Umbilical cord (tissue), 2 donors: Measurements from ENCODE around the gene CLECL1. TPM values are rescaled to one million over a fixed set of nuclear protein-coding genes. Genes with fewer than 3 reads are reported as not detected.
A peak's percentile ranks its signal among the peaks of the same experiment; 100 is the strongest.
"Not testable (repeated sequence)": the region's sequence is repeated elsewhere in the genome, so short reads cannot be mapped to it uniquely, and the experiment has no call there.

Experiments
- DNase-seq: peaks from one replicate; pipeline ENCODE4 v3.0.0-alpha.2; 2015; ENCODE audit warnings: low spot score
- total RNA-seq: library from RNA; depleted of rRNA; stranded (reverse); fragments of >200 nt; gene quantifications from one replicate; pipeline ENCODE4 v1.2.3, GENCODE V29; 2014; ENCODE audit warnings: low replicate concordance; ENCODE audit not compliant: insufficient read depth

Gene CLECL1
- total RNA-seq, 1 donor from 2014 or later = 2.4 TPM

DNA sequence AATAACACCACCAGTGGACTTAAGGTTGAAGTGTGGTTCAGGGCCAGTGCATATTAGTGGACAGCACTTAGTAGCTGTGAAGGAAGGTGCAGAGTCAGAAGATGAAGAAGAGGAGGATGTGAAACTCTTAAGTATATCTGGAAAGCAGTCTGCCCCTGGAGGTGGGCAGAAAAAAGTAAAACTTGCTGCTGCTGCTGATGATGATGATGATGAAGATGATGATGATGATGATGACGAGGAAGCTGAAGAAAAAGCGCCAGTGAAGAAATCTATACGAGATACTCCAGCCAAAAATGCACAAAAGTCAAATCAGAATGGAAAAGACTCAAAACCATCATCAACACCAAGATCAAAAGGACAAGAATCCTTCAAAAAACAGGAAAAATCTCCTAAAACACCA is 37.2 kb downstream of the CLECL1 start:
- not testable (repeated sequence) for DNase-seq

DNA sequence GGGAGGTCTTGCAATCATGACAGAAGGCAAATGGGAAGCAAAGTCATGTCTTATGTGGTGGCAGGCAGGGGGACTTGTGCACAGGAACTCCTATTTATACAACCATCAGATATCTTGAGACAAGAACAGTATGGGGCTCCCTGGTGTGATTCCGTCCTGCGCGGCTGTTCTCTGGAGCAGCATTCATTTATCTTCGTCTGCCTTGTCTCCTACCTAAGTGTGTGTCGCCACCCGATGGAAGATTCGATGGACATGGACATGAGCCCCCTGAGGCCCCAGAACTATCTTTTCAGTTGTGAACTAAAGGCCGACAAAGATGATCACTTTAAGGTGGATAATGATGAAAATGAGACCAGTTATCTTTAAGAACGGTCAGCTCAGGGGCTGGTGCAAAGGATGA is 37.7 kb downstream of the CLECL1 start:
- not testable (repeated sequence) for DNase-seq

DNA sequence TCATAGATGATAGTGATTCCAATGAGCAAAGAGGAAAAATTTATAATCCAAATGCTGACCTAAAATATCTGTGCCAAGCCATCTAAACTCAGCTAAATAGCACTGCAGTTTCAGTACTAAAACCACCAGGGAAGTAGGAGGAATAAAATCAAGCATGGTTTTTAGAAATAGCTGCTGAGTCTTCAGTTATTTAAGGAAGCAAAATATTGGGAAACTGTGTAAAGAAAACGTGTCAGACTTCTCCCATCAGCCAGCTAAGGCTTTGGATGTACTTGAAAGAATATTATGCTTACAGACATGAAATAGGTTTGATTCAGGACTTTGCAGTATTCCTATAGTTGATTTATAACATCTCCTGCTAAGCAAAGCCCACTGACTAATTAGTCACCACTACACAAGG is 38.7 kb downstream of the CLECL1 start:
- DNase-seq = no peak

DNA sequence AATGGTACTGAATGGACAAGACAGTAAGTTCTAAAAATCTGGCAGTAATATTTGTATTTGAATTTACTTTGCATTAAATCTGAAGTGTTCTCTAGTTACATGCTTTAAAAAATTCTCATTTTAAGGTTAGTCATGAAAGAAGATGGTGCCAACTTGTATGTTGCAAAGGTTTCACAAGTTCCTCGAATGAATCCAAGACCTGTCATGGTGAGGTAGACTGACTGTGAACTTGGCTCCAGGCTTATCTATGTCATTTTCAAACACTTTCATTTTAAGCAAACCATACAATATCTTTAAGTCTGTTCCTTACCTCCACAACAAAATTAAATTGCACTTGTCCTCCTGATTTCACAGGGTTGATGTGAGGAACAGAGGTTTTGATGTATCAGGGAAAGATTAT is 40.0 kb downstream of the CLECL1 start:
- DNase-seq = no peak

DNA sequence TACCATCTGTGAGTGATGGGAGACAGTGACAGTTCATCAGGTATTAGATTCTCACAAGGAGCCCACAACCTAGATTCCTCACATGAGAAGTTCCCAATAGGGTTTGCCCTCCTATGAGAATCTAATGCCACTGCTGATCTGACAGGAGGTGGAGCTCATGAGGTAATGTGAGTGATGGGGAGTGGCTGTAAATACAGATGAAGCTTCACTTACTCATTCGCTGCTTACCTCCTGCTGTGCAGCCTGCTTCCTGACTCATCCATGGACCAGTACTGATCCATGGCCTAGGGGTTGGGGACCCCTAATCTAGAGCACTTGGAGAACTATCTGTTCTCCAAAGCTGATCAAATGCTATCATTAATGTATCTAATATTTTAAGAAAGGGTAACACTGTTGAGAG is 45.7 kb downstream of the CLECL1 start:
- DNase-seq = no peak

DNA sequence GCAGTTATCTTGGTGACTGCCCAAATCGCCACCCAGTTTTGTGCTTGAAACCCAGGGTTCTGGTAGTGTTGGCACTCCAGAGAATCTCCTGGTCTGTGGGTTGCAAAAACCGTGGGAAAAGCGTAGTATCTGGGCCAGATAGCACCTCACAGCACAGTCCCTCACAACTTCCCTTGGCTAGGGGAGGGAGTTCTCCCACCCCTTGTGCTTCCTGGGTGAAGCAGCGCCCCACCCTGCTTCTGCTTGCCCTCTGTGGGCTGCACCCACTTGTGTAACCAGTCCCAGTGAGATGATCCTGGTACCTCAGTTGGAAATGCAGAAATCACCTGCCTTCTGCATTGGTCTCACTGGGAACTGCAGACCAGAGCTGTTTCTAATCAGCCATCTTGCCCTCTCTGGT is 47.0 kb downstream of the CLECL1 start:
- no peak for DNase-seq

DNA sequence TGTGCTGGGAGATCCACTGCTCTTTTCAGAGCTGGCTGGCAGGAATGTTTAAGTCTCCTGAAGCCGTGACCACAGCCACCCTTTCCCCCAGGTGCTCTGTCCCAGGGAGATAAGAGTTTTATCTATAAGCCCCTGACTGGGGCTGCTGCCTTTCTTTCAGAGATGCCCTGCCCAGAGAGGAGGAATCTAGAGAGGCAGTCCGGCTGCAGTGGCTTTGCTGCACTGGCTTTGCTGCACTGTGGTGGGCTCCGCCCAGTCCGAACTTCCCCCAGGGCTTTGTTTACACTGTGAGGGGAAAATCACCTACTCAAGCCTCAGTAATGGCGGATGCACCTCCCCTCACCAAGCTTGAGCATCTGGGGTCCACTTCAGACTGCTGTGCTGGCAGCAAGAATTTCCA is 47.5 kb downstream of the CLECL1 start:
- not testable (repeated sequence) for DNase-seq

DNA sequence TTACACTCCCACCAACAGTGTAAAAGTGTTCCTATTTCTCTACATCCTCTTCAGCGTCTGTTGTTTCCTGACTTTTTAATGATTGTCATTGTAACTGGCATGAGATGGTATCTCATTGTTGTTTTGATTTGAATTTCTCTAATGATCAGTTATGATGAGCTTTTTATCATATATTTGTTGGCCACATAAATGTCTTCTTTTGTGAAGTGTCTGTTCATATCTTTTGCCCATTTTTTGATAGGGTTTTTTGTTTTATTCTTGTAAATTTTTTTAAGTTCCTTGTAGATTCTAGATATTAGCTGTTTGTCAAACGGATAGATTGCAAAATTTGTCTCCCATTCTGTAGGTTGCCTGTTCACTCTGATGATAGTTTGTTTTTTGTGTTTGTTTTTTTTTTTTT is 49.9 kb downstream of the CLECL1 start:
- not testable (repeated sequence) for DNase-seq

DNA sequence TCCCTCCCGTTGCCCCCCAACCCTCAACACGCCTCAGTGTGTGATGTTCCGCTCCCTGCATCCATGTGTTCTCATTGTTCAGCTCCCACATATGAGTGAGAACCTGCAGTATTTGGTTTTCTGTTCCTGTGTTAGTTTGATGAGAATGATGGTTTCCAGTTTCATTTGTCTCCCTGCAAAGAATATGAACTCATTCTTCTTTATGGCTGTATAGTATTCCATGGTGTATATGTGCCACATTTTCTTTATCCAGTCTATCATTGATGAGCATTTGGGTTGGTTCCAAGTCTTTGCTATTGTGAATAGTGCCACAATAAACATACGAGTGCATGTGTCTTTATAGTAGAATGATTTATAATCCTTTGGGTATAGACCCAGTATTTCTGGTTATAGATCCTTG is 50.4 kb downstream of the CLECL1 start:
- not testable (repeated sequence) for DNase-seq

DNA sequence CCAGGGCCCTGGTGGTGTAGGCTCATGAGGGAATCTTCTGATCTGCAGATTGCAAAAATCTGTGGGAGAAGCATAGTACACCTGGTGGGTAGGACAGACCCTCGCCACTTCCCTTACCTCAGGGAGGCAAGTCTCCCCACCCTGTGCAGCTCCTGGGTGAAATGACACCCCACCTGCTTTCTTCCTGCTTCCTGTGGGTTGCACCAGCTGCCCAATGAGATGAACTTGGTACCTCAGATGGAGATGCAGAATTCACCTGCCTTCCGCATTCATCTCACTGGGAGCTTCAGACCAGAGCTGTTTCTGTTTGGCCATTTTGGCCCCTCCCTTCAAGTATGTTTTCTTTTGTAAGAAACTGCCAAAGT is 58.7 kb downstream of the CLECL1 start:
- no peak for DNase-seq

DNA sequence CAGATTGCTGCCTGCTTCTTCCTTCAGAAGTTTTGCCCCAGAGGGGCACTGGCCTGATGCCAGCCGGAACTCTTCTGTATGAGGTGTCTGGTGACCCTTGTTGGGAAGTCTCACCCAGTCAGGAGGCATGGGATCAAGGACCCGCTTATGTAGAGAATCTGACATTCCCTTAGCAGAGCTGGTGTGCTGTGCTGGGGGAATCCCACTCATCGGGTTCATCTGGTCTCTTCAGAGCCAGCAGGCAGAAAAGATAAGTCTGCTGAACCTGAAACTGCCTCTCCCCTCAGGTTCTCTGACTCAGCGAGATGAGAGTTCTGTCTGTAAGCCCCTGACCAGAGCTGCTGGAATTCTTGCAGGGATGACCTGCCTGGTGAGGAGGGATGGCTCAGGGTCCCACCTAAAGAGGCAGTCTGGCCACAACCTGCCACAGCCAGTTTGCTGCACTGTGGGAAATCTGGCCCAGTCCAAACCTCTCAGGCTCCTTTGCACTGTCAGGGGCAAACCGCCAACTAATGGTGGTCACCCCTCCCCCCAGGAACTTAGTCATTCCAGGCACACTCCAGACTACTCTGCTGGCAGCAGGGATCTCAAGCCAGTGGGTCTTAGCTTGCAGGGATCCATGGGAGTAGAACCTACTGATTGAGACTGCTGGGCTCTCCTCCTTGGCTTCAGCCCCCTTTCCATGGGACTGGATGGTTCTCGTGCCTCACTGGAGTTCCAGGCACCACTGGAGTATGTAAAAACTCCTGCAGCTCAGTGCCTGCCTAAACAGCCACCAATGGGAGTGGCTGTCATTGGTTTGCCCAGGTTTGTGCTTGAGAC is 59.3 kb downstream of the CLECL1 start:
- DNase-seq = peak; percentile 50

Other genes with a start within 250 kb of the CLECL1 start
- gene KLRB1, start 125.2 kb downstream of the CLECL1 start, total RNA-seq = not detected
- 24.6 TPM for gene CLEC2D, start 63.4 kb downstream of the CLECL1 start, total RNA-seq
- 5.1 TPM for gene CD69, start 27.8 kb upstream of the CLECL1 start, total RNA-seq
- gene KLRF1, start 94.4 kb upstream of the CLECL1 start, total RNA-seq = 1.9 TPM
- gene CLEC2B, start 136.3 kb upstream of the CLECL1 start, total RNA-seq = 7.0 TPM
- gene KLRF2, start 148.4 kb upstream of the CLECL1 start, total RNA-seq = not detected
- gene CLEC2A, start 199.3 kb upstream of the CLECL1 start, total RNA-seq = not detected
- gene CLEC12A, start 238.3 kb upstream of the CLECL1 start, total RNA-seq = 18.1 TPM